Stimulated activated CD4-positive, alpha-beta T cell treated with anti-CD3 and anti-CD28 coated beads, Interleukin-2, amount 100 ng/mL, for 24 hours (primary cell): Measurements from ENCODE around the gene KCNK10.

Experiments used
- DNase-seq, 2 donors: peaks; one replicate each; pipeline ENCODE4 v3.0.0-alpha.2; 2020

The KCNK10 gene

DNA sequence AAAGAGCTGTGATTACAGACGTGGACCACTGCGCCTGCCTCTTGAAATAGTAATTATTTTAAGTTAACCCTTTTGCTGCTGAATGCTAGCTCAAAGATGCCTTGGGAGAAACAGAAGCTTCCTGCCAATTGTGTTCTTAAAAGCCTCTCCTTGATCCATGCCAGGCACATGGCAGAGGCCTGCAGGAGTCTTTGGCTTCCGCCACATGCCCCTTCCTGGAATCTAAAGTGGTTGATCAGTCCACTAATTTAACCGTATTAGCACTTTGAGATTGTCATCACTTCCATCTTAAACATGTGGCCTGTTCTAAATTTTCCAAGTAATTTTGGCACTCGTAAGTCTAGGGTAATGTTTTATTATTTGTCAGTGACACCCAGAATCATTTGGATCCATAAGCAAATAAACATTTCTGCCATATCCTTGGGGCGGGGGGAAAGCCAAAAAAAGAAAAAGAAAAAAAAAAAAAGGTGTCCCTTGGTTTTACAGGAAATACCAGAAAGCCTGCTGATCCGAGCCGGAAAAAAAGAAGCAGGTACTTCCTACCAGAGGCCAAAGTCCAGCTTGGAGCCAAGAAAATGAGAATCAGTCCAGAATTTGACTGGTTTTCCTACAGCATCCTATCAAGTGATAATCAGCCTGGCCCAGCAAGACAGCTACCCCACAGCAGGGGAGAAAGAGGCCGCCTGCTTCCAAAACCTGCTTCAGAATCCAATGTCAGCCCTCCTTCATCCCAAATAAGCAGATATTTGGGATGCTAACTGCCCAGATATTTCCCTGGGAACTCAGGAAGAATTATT is 104.8 kb downstream of the KCNK10 start:
- no peak for DNase-seq

DNA sequence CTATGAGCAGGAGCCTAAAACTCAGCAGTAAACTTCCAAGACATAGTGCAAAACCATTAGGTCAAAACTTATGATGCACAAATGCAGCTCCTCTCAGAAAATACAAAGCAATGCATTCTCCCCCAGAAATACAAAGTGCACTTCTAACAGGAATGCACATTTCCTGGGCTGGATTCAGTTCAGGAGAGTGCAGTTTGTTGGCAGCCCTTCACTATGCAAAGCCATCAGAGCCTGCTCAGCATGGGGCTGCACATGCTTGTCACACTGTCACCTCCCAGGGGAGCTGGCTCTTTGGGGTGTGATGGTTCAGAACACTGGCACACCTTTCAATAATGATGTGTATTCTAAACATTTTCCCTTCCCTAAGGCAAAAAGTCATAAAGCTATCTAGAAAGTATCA is 110.4 kb downstream of the KCNK10 start:
- DNase-seq: no peak

DNA sequence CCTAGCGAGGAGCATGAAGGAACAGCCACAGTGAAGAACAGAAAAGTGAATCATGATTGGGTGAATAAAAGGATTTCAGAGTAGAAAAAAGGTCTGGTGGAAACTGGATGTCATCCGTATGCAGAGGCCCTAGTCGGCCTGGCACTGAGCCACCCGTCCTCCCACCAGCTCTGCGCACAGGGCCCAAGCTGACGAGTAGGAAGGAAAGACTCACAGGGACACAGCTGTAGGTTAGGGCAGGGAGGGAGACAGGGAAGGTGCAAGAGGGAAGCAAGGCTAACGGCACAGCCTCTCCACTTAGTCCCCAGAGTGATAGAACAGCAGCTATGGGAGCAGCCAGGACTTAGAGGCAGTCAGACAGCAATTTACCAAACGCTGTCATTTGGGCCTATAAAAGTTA is 112.6 kb downstream of the KCNK10 start:
- DNase-seq: no peak

DNA sequence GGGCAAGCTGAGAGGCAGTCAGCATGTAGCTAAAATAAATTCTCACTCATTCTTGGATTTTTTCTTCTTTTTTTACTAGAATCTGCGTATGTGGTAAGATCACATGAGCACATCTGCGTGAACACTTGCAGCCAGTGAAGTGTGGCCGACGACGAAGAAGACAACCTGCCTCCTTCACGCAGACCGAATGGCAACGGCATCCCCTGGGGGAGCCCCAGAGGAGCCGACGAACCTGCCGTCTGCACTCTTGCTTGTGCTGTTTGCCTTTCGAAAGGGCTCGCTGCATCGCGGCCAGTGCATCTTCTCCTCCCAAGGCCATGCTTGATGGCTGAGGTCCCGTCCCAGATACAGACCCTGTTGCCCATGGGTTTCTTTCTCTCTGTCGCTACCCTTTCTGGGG is 113.8 kb downstream of the KCNK10 start:
- DNase-seq: no peak

DNA sequence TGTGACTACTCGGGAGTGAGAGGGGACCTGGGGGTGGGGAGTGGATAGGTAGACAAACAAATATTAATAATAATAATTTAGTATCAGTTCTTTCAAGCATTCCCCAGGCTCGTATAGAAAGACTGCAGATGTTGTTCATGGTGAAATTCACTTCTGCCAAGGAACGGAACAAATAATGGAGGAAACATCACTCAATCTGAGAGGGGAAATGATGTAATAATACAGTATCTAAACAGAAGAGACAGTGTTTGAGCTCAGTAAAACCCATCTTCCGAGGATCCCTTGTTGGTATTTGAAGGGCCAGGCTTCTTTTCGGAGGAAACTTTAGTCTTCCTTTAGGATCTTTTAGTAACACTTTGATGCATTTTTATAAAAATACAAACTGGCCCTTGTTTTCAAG is 114.2 kb downstream of the KCNK10 start:
- DNase-seq: no peak

- no peak for DNase-seq
These were observed 118.8 kb downstream of the KCNK10 start for GRCh38 chr14:88204221-88204620.

DNA sequence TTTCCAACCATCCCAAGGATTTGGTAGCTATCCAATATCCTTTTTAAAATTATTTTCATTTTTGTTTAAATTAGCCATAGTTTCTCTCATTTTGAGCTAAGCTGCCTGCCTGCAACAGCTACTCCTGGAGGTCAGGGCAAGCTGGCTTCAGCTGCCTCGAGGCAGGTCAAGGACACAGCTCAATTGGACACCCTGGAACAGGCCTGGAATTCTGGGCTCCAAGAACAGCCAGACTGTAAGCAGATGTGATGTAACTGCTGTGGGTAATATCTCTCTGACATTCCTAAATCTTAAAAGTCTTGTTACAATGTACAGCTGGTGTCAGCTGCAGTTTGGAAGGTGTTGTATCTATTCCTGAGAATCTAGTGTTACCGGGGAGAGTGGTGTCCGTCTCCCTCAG is 119.8 kb downstream of the KCNK10 start:
- DNase-seq: no peak

- no peak for DNase-seq
These were observed 120.8 kb downstream of the KCNK10 start for GRCh38 chr14:88202286-88202685.

DNA sequence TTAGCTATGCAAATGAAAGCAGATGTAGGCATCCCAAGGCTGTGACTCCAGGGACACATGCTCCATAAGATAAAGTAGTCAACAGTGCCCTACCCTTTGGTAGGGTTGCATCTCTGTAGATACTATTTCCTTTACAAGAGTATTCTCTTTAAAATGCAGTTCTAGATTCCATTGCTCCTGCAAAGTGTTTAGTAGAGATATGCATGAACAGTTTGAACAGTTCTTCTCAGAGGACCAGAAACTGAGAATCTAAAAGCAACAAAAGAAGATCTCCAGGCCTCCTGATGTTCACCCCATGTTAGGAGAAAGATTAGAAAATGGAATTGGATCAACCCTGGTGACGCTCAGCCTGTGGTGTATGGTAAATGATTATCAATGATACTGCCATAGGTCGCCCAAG is 121.2 kb downstream of the KCNK10 start:
- no peak for DNase-seq

GRCh38 chr14:88199882-88200281 is 123.2 kb downstream of the KCNK10 start:
- DNase-seq: no peak

DNA sequence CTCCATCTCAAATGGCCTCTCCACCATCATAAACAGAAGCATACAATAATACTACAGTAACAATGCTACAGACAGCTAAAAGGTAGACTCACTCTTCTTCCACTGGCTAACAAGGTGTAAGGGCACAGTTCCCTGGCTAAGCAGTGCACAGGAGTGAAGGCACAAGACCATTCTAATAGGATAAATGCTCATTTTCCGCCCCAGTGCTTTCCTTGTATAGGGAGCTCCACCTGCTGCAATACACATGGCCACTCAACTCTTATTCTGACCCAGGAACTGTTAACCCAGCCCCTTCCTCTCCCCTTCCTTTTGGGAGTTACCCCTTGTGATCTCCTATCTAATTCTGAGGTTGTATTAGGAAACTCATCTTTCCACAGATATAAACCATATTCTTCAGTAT is 124.6 kb downstream of the KCNK10 start:
- DNase-seq: no peak

GRCh38 chr14:88196925-88197324 is 126.1 kb downstream of the KCNK10 start:
- no peak for DNase-seq

DNA sequence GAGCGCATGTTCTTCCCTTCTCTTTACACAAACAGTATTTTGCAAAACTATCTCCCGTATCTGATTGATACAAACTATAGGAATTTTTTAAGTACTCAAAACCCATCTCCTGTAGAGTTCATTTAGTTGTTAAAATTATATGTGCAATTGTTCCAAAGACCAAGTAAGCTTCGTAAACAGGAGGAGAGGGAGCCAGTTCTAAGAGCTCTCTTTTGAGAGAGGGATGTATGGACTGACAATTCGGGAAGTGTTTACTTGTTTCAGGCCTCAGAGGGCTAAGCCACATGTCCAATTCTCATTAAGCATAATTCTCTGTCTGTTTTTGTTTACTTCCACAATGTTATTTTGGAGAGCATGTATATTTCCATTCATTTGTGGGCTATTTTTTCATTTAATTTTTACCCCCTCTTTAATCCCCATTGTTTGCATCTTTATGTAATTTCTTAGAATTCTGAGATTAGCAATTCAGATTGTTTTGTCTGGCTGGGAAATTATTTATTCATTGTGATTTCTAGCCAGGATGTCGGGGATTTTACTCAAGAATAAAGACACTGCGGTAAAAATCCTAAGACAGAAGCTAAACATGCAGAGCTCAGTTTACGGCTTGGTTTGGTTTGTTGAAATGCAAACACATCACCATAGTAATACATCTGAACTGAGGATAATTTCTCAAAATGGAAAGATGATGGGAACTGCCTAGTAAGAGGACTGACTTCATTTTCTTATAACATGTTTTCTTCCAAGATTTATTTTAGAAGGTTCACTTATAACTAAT is 126.8 kb downstream of the KCNK10 start:
- no peak for DNase-seq

DNA sequence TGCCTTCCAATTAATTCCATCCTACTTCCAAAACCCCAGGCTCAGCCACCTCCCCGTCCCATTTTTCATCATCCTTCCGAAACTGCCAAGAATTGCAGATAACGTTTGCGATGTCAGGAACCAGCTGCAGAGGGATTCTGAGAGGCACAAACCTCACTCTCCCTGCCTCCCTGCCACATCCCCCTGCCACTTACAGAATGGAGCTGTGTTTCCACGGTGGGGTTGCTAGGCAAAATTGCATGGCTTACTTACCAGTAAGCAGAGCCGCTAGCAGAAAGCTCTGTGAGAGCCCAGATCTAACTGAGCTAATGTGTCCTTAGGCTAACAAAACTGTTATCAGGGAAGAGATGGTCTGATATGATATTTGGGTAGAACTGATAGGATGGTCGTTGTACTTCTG is 127.4 kb downstream of the KCNK10 start:
- DNase-seq: no peak

DNA sequence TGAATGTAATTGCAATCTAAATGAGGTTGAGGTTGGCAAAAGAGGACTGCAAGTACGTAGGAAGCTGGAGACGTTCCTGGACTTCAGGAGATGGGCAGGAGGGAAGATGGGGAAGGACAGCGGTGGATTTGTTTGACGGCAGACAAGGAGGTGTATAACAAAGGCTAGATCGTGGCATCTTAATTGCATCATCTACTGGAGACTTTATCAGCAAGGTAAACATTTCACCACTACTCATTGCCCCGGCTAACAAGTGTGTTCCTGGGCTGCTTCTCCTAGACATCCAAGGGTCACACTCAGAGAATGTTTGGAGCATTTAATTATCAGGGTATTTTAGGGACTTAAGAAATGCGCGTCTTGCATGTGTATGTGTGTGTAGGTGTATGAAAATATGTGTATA is 128.5 kb downstream of the KCNK10 start:
- DNase-seq: no peak

DNA sequence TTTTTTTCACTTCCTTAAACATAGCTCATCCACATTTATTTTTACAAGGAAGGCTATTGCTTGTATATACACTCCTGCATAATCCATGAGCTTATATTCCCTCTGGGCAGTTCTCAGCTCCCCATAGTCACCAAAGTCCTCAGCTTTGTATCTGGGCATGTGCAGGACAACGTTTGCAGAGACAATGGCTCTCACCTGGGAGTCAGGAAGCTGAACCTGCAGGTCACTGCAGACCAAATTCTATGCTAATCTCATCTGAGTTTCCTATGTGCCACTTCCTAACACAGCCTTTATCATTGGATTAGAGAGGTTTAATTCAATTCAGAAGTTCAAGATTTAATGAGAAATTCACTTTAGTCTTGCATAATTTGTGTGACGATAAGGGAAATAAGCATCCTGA is 131.5 kb downstream of the KCNK10 start:
- DNase-seq: no peak

DNA sequence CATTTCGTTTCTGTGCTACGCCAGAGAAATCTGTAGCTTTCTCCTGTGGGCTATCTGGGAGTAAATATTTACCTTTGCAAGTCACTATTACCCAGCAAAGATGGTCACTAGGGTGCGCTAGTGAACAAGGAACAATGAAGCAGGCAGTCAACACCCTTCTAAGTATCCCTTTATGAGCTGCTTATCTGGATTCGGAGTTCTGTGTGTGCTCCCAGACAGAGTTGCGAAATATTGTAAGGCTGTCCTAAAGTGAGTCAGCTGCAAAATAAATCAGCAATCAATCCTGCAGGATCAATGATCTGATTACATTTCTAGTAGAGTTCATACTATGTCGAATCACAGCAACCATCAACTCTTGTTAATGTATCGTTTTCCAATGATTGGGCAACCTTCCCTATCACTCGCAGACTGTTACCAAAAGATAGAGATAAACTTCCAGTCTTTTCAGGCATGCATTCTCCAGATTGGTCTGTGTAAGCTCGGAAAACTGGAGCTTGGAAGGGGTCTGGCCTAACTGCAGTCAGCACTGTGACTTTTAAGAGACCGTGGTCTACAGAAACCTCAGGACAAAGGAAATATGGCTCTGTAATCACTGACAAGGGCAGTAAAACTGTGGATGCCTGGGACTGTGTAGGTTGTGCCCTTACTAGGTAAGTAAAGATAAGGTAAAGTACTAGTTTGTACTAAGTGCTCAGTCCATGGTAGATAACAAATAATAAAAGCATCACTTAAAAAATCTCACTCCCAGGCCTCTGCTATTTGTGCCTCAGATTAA is 133.5 kb downstream of the KCNK10 start:
- peak; percentile 62 to 63 for DNase-seq

- no peak for DNase-seq
These were observed 134.2 kb downstream of the KCNK10 start for GRCh38 chr14:88188745-88189416.

DNA sequence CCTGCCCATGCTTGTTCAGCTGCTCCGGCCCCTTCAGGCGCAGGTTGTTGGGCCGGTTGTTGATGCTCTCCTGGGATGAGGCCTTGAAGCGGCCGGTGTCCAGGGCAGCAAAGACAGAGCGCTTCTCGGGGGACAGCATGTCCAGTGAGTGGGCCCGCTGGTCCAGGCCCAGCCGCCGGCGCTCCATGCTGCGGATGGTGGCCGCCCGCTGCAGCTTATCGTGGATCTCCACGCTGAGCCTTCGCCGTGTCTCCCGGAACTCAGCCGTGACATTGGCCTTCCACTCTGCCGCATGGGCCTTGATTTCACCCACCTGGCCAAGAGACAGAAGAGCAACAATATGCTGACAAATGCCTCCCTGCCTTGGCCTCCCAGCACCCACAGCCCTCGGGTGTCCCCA is 137.2 kb downstream of the KCNK10 start:
- no peak for DNase-seq

DNA sequence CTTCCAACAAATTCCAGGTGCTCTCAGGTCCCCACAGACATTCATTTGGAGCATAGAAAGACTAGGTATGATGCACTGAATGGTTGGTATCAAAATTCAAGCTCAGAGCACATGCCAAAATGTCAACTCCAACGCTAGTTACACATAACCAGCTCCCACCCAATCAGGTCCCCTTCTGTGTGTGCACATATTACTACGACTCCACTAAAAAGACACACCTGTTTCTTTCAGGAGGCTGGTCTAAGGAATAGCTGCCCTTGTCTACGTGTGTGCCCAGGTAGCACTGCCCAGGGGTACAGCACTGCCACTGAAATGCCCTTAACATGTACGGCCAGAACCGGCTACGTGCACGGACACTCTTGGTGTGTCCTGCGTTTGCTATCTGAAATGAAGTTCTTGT is 138.1 kb downstream of the KCNK10 start:
- no peak for DNase-seq

GRCh38 chr14:88181072-88181471 is 142.0 kb downstream of the KCNK10 start:
- no peak for DNase-seq

GRCh38 chr14:88179716-88180115 is 143.4 kb downstream of the KCNK10 start:
- no peak for DNase-seq

GRCh38 chr14:88170333-88170732 is 152.7 kb downstream of the KCNK10 start:
- no peak for DNase-seq
